HepG2 (cell line): ENCODE results near the gene COPB2. TPM values are rescaled to one million over a fixed set of nuclear protein-coding genes. Genes with fewer than 3 reads are reported as not detected.

Source experiments
- FOSL2 ChIP-seq: sonication (generic); formaldehyde crosslinking; IDR thresholded peaks from 2 replicates; pipeline ENCODE4 v1.4.0; 2020; ENCODE audit warnings: missing genetic modification reagents
- HIC2 ChIP-seq: sonication (generic); formaldehyde crosslinking; IDR thresholded peaks from 2 replicates; pipeline ENCODE4 v1.9.0; 2022; ENCODE audit warnings: low read depth, missing genetic modification reagents
- HOMEZ ChIP-seq: IDR thresholded peaks from 2 replicates; pipeline ENCODE4 v1.6.1; 2016; ENCODE audit warnings: low read depth
- MXI1 ChIP-seq: IDR thresholded peaks from 3 replicates; pipeline ENCODE4 v1.6.1; 2012; ENCODE audit warnings: low read depth, low read length, inconsistent platforms, borderline replicate concordance
- NONO ChIP-seq, 2 experiments: fragments of 450-650 bp in 1 of 2; sonication (generic) in 1 of 2; formaldehyde crosslinking in 1 of 2; IDR thresholded peaks in 1 of 2; conservative IDR thresholded peaks in 1 of 2; 2 replicates each; pipeline versions ENCODE4 v1.6.1 to v1.8.0; 2017 to 2022; ENCODE audit warnings: mild to moderate bottlenecking in 1 of 2, missing genetic modification reagents in 1 of 2, moderate library complexity in 1 of 2
- PTBP1 ChIP-seq: fragments of 200-400 bp; formaldehyde crosslinking; IDR thresholded peaks from 2 replicates; pipeline ENCODE4 v1.6.1; 2018; ENCODE audit warnings: low read length, low read depth; ENCODE audit not compliant: poor library complexity, severe bottlenecking
- REPIN1 ChIP-seq: sonication (generic); formaldehyde crosslinking; IDR thresholded peaks from 2 replicates; pipeline ENCODE4 v1.8.0; 2022; ENCODE audit warnings: missing genetic modification reagents, low read depth, mild to moderate bottlenecking, borderline replicate concordance
- TERF1 ChIP-seq: sonication (generic); formaldehyde crosslinking; IDR thresholded peaks from 2 replicates; pipeline ENCODE4 v1.8.0; 2022; ENCODE audit warnings: mild to moderate bottlenecking, missing genetic modification reagents, moderate library complexity
- TIGD3 ChIP-seq: sonication (generic); formaldehyde crosslinking; IDR thresholded peaks from 2 replicates; pipeline ENCODE4 v1.5.1; 2020; ENCODE audit warnings: mild to moderate bottlenecking, missing genetic modification reagents, borderline replicate concordance
- ZMYM2 ChIP-seq: sonication (generic); formaldehyde crosslinking; IDR thresholded peaks from 2 replicates; pipeline ENCODE4 v1.8.0; 2022; ENCODE audit warnings: mild to moderate bottlenecking, missing genetic modification reagents
- ZNF138 ChIP-seq: sonication (generic); formaldehyde crosslinking; IDR thresholded peaks from 2 replicates; pipeline ENCODE4 v1.5.0; 2020; ENCODE audit warnings: mild to moderate bottlenecking, low read depth, missing genetic modification reagents
- ZNF275 ChIP-seq: sonication (generic); formaldehyde crosslinking; IDR thresholded peaks from 2 replicates; pipeline ENCODE4 v1.8.0; 2022; ENCODE audit warnings: missing genetic modification reagents, mild to moderate bottlenecking, inconsistent platforms, borderline replicate concordance
- ZNF460 ChIP-seq: sonication (generic); formaldehyde crosslinking; IDR thresholded peaks from 2 replicates; pipeline ENCODE4 v1.5.1; 2020; ENCODE audit warnings: missing genetic modification reagents, mild to moderate bottlenecking, borderline replicate concordance
- ZNF709 ChIP-seq: sonication (generic); formaldehyde crosslinking; IDR thresholded peaks from 2 replicates; pipeline ENCODE4 v1.5.0; 2020; ENCODE audit warnings: mild to moderate bottlenecking, missing genetic modification reagents
- ZNF740 ChIP-seq: sonication (generic); formaldehyde crosslinking; IDR thresholded peaks from 2 replicates; pipeline ENCODE4 v1.4.0; 2020; ENCODE audit warnings: missing genetic modification reagents
- ZNF878 ChIP-seq: sonication (generic); formaldehyde crosslinking; IDR thresholded peaks from 2 replicates; pipeline ENCODE4 v1.8.1; 2023; ENCODE audit warnings: mild to moderate bottlenecking, missing genetic modification reagents, moderate library complexity
- ZSCAN5A ChIP-seq: sonication (generic); formaldehyde crosslinking; IDR thresholded peaks from 2 replicates; pipeline ENCODE4 v1.8.0; 2022; ENCODE audit warnings: mild to moderate bottlenecking, missing genetic modification reagents, borderline replicate concordance
- polyA plus RNA-seq, 8 experiments: library from polyadenylated mRNA; depleted of rRNA in 3 of 8; stranded (reverse) in 7 of 8; unstranded in 1 of 8; fragments of >200 nt; fragmentation: Illumina TruSeq in 4 of 8; extraction: Trizol in 4 of 8; gene quantifications; 2 replicates each; pipeline versions ENCODE4 v1.2.1 to v1.2.3, GENCODE V29; 2011 to 2016; ENCODE audit warnings: low read depth in 4 of 8, missing spikeins in 1 of 8, mixed read lengths in 1 of 8; ENCODE audit not compliant: insufficient read depth in 1 of 8
- total RNA-seq, 5 experiments: library from RNA; depleted of rRNA; stranded (reverse); fragments of >200 nt; fragmentation: Illumina TruSeq; extraction: Trizol; gene quantifications; 2 replicates each; pipeline ENCODE4 v1.2.3, GENCODE V29; 2016; ENCODE audit warnings: low read depth in 1 of 5

COPB2 gene
- total and polyA plus RNA-seq, 2 of the 13 experiments (the other 11 are each of a cell fraction or from before 2014, with no cell fraction given): 83.3 to 217 TPM

- TF ChIP-seq TIGD3 (CRISPR knock-in tag): no peak
- no peak for TF ChIP-seq NONO (IDR thresholded peaks at IDR 0.05)
- TF ChIP-seq NONO (CRISPR knock-in tag; conservative IDR thresholded peaks at IDR 0.05): peak; percentile 82
- TF ChIP-seq MXI1: peak; percentile 91; the same call in 2 of the 3 replicates
- no peak for TF ChIP-seq ZNF460 (CRISPR knock-in tag)
- TF ChIP-seq ZSCAN5A (CRISPR knock-in tag): 0 out of 2 replicates have a peak, but pooled peaks have one; percentile 17
- TF ChIP-seq TERF1 (CRISPR knock-in tag): no peak
- TF ChIP-seq ZNF275 (CRISPR knock-in tag): no peak
- TF ChIP-seq ZNF878 (CRISPR knock-in tag): no peak
- TF ChIP-seq ZNF740 (CRISPR knock-in tag): no peak
- peak; percentile 82 for TF ChIP-seq ZNF709 (CRISPR knock-in tag)
- peak; percentile 70 for TF ChIP-seq HOMEZ (CRISPR knock-in tag)
- TF ChIP-seq REPIN1 (CRISPR knock-in tag): peak; percentile 67; the same call in 1 of the 2 replicates
- TF ChIP-seq FOSL2 (CRISPR knock-in tag): peak; percentile 84
- no peak for TF ChIP-seq ZNF138 (CRISPR knock-in tag)
- TF ChIP-seq PTBP1: no peak
- TF ChIP-seq HIC2 (CRISPR knock-in tag): no peak
- no peak for TF ChIP-seq ZMYM2
Measured at GRCh38 chr3:139389552-139390368, at the start of gene COPB2 (continued).
